Left forelimb (tissue), 1 donor: Measurements from ENCODE around the gene PKHD1.
"Not testable (repeated sequence)": the region's sequence is repeated elsewhere in the genome, so short reads cannot be mapped to it uniquely, and the experiment has no call there.

Source experiments
- DNase-seq: peaks from one replicate; pipeline ENCODE4 v3.0.0-alpha.2; 2018; ENCODE audit warnings: low spot score

PKHD1 gene

DNA sequence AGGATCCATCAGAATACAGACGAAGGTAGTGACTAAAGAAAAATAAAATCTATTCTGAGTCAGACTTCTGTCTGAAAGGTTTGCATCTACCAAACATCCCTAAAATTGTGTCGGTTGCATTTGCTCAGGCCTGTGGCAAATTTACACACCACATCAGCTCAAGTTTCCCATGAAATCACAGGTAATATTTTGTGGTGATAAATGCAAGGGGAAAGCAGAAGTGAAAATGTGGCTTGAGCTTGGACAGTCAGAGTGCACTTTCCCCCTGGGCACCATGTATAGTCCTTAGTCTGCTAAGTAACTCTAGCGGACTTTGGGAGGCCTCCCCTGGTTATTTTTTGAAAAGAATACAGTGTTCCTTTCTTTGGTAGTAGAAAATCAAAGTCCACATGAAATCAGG lies 159.1 kb downstream of the PKHD1 start:
- DNase-seq: no peak

DNA sequence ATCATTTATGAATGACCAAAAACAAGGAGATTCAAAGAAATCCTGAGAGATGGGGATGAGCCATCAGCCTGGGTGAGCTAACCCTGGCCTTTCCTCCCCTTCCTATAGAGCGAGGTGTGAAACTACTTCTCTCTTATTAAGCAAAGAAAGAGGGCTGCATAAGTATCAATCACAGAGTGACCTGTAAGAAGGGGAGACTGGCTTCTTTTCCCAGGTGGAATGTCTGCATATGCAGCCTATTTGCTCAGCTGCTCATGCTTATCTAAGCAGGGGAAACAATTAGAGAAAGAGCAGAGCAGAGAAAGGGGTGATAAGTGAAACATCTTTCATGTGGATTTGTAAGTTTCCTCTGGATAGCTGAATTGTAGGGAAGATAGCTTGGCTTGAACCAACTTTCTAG lies 160.0 kb downstream of the PKHD1 start:
- DNase-seq: no peak

GRCh38 chr6:51926125-51926524 lies 161.3 kb downstream of the PKHD1 start:
- DNase-seq: no peak

DNA sequence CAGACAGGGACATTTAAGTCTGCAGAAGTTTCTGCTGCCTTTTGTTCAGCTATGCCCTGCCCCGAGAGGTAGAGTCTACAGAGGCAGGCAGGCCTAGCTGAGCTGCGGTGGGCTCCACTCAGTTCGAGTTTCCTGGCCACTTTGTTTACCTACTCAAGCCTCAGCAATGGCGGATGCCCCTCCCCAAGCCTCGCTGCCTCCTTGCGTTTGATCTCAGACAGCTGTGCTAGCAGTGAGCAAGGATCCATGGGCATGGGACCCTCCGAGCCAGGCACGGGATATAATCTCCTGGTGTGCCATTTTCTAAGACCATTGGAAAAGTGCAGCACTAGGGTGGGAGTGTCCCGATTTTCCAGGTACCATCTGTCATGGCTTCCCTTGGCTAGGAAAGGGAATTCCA lies 164.9 kb downstream of the PKHD1 start:
- DNase-seq: not testable (repeated sequence)

GRCh38 chr6:51918347-51918746 lies 169.1 kb downstream of the PKHD1 start:
- not testable (repeated sequence) for DNase-seq

DNA sequence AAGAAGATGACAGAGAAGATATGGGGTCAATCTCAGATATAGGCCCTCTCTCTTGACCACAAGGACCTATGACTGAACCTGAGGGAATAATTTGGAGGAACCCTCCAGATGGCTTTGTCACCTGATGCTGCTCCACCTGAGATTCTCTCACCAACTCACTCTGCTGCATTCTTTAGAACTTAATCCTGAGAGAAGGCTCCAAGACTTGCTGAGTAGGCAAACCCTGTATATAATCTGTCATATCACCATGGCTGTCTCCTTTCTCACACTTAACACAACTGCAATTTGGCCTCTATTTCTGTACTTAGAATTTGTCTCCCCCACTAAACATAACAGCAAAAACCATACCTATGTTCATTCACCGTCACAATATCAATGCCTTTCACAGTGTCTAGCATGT lies 172.3 kb downstream of the PKHD1 start:
- DNase-seq: no peak

DNA sequence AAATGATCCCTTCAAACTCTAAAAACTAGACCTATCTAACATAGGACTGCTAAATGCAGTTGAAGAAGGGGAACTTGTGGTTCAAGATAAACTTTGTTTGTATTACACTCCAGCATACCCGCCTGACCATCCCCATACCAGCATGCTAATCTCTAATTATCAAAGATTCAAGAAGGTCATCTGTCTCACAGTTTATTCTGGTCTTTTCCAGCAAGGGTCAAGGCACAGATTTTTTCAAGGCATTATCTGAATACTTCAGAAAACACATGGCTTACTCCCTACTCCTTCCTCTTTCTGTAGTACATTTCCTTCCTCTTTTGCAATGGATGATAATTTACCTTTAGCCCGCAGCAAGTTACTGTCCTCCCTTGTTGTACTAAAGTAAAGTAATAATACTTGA lies 174.1 kb downstream of the PKHD1 start:
- DNase-seq: no peak

- DNase-seq: no peak
Measured at GRCh38 chr6:51910851-51911250, 176.6 kb downstream of the PKHD1 start.

- DNase-seq: no peak
Measured at GRCh38 chr6:51908243-51908642, 179.2 kb downstream of the PKHD1 start.

DNA sequence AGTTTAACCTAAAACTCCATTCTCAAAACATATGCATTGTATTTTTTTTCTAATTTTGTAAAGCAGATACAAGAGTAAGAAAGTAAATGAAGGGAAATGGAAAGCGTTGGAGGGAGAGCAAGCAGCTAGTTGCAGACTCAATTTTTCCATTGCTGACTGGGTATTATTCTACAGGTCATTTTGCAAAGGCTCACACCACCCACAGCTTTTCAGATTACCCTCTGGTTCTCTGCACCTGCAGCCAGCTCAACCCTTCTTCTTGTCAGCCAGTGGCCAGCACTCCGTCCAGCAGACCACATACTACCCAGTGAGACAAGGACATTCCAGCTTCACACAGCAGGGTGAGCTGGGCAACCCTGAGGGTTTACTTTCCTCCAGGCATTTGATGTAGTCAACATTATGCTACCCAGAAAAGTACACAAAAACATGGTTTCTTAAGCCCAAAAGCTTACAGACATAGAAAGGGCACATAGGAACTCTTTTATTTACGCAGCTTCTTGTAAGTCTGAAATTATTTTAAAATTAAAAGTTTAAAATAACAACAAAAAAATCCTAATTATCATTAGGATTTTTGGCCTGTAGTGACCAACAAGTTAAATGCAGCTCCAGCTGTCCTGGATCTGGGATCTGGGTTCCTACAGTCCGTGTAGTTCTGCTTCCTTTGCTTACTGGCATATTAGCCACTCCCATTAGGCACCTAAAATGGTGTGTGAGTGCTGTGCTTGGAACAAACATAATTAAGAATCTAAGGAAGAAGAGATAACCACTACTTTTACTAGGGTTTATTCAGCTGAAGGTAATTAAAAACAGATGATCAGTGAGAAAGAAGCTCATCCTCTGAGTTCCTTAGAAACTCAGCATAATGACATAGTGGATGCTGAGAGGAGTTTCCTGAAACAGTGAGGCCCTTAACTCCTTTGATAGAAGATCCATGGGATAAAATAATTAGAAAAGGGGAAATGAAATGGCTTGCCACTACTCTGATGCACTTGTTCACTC lies 185.3 kb downstream of the PKHD1 start:
- DNase-seq: no peak

GRCh38 chr6:51893366-51893765 lies 194.0 kb downstream of the PKHD1 start:
- DNase-seq: no peak

GRCh38 chr6:51892750-51893149 lies 194.7 kb downstream of the PKHD1 start:
- no peak for DNase-seq

DNA sequence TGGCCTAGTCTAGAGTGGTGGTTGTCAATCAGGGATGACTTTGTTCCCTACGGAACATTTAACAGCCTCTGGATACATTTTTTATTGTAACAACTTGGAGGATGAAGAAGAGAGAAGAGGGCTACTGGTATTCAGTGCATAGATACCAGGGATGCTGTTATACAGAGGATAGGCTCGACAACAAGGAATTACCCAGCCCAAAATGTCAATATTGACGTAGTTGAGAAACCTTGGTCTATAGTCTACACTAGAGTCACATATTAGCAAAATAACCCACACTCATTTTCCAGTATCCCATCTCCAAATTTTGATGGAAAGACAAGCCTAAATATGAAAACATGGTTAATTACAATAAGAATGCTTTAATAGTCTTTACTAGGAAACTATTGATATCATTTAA lies 195.1 kb downstream of the PKHD1 start:
- no peak for DNase-seq

DNA sequence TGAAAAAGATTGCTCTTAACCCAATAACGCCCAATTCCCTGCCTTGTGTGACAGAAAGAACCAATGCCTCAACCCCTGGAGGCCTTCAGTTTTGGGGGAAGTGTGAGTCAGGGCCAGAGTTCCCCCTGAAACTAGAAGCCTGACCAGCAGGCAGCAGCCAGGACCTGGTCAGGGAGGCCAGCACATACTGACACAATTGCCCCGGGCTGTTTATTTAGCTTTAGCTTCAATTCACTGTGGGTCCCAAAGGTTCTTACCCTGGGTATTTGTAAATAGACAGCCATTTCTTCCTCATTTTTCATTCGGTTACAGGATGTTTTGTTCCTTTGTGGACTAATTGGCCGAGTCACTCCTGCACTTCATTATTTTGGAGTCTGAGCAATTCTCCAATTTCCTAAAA lies 195.6 kb downstream of the PKHD1 start:
- no peak for DNase-seq

GRCh38 chr6:51887859-51888258 lies 199.6 kb downstream of the PKHD1 start:
- no peak for DNase-seq

DNA sequence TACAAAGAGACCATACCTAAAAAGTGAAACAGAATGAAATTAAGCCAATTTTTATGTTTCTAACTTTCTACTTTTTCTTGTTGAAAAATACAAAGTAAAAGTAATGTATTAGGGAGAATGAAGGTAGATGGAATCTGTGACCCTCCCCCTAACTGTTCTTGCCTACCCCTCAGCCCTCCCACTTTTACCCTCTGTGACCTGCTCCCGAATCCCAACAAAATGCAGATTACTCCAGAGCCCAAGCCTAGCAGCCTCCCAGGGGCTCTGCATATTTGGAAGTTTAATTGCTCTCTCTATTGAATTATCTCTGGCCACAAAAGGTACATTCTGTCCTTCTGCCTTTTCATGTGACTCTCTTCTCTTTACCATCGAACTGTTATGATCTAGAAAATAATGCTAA lies 201.5 kb downstream of the PKHD1 start:
- no peak for DNase-seq

DNA sequence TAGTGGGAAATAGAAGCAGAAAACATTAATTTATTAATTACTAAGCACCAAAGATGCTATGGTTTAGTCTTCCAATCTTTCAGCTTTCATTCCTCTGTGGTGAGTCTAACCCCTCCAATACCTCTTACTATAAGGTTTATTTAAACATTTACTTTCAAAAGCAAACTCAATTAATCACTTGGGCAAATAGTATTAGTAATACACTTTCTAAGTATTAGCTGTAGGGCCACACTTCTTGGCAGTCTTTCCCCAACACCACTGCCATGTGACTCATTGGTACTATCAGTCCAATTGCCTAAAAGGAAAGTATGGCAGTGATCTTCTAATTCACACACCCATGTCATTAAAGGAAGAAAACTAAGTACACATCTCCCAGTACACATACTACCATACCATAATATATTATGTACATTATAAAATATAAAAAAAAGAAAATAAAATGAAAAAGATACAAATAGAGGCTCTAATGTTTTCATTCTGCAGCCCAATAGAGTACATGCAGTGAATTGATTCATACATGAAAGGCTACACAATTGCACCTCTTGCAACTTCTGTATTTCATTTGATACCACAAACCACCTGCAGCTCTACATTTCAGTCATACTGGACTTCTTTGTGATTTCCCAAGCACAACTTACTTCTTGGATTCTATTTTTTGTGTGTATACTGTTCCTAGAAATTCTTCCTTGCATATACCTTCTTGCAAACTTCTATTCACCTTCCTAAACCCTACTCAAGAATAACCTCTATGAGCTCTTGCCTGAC lies 218.6 kb downstream of the PKHD1 start:
- no peak for DNase-seq

DNA sequence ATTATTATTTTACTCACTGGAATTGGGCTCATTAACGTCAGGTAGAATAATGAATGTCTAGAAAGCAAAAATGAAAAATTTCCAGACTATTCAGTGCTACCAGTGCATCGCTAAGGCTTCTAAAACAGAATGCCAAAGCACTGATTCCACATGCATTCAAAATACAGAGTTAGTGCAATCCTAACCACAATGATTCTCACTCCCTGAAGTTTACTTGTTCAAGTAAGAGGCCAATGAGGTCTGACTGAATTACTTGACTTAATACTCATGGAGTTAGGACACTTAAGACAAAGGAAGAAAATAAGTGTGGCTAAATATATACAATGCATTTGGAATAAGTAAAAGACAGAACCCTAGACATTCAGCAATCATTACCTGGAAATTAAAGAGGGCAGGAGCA lies 220.5 kb downstream of the PKHD1 start:
- DNase-seq: no peak

DNA sequence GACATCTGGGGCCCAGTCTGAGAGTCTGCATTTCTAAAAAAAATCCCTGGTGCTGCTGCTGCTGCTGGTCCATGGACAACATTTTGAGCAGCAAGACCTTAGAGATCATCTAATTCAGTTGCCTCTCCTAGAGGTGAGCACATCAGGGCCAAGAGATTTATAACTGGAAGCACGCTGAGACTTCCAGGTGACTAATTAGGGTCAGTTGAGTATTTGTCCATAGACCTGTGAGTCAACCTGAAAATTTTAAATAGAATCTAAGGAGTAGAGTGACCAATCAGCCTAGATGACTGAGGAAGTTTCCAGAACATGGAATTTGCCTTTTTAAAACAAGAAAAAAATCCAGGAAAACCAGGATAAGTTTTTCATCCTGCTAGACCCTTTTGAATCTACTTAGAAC lies 221.4 kb downstream of the PKHD1 start:
- DNase-seq: no peak

- no peak for DNase-seq
Measured at GRCh38 chr6:51865176-51865575, 222.2 kb downstream of the PKHD1 start.

DNA sequence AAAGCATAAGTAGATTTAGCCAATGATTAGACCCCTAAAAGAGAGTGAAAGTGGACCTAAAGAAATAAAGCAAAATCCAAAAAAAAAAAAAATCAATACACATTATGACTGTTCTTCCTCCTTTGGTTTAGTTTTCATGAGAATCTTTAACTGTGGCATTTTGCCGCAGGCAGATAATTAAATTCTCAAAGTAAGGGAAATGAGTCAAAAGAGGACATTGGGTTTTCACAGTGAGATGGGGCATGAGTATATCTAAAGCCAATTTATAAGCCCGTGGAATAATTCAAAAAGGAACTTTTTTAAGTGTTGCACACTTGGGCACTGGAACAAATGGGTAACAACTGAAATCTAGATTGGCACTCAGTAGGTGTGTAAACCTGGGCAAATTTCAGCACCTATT lies 230.3 kb downstream of the PKHD1 start:
- no peak for DNase-seq

DNA sequence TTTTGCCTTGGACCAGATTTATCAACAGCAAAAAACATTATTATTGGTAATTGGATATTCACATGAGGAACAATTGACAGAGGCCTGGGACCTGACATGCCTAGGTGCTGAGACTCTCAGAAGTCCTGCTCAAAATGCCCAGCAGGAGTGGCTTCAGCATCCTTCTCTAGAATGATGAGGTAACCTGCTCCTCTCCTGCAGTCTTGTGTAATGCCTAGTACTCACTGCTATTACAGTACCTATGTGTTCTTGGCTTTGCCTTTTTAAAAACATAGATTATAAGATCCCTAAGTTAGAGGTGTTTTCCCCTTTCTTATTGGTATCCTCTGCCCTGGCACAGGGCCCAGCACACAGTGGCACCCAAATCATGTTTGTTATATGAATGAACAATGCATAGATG lies 230.9 kb downstream of the PKHD1 start:
- no peak for DNase-seq
